ENCODE measurements around the gene KLF15.

Gene KLF15

GRCh38 chr3:126305427-126305826, 51.8 kb downstream of the KLF15 start:
- DNase-seq (ENCODE audit: low read depth) = no peak

- no peak for DNase-seq (ENCODE audit: low read depth)
These were observed 52.5 kb downstream of the KLF15 start for GRCh38 chr3:126304704-126305103.

- no peak for DNase-seq (ENCODE audit: low read depth)
These were observed 52.9 kb downstream of the KLF15 start for GRCh38 chr3:126304291-126304690.

GRCh38 chr3:126303272-126303671, 53.9 kb downstream of the KLF15 start:
- no peak for DNase-seq (ENCODE audit: low read depth)

GRCh38 chr3:126300761-126301481, 56.3 kb downstream of the KLF15 start:
- DNase-seq (ENCODE audit: low read depth) = no peak

GRCh38 chr3:126300001-126300760, 57.0 kb downstream of the KLF15 start:
- DNase-seq (ENCODE audit: low read depth) = no peak

GRCh38 chr3:126295407-126295939, 61.7 kb downstream of the KLF15 start:
- no peak for DNase-seq (ENCODE audit: low read depth)

GRCh38 chr3:126294211-126294808, 62.9 kb downstream of the KLF15 start:
- no peak for DNase-seq (ENCODE audit: low read depth)

- DNase-seq (ENCODE audit: low read depth) = no peak
These were observed 63.7 kb downstream of the KLF15 start for GRCh38 chr3:126293370-126294082.
